Loucy (cell line): ENCODE results near the gene BRD9.

Source experiments
- EZH2phosphoT487 ChIP-seq: fragments of 200-600 bp; IDR thresholded peaks from 2 replicates; pipeline ENCODE4 v1.6.1; 2018; ENCODE audit warnings: antibody characterized with exemption, mild to moderate bottlenecking, moderate library complexity, borderline replicate concordance
- TF ChIP-seq, protein P1 (sequence below): fragments of 200-600 bp; sonication (generic); conservative IDR thresholded peaks from 2 replicates; pipeline ENCODE4 v1.5.1; 2014; ENCODE audit warnings: mild to moderate bottlenecking, antibody characterized with exemption, low read length

GRCh38 chr5:878125-878524 lies 14.5 kb downstream of the BRD9 start:
- TF ChIP-seq, protein P1, sequence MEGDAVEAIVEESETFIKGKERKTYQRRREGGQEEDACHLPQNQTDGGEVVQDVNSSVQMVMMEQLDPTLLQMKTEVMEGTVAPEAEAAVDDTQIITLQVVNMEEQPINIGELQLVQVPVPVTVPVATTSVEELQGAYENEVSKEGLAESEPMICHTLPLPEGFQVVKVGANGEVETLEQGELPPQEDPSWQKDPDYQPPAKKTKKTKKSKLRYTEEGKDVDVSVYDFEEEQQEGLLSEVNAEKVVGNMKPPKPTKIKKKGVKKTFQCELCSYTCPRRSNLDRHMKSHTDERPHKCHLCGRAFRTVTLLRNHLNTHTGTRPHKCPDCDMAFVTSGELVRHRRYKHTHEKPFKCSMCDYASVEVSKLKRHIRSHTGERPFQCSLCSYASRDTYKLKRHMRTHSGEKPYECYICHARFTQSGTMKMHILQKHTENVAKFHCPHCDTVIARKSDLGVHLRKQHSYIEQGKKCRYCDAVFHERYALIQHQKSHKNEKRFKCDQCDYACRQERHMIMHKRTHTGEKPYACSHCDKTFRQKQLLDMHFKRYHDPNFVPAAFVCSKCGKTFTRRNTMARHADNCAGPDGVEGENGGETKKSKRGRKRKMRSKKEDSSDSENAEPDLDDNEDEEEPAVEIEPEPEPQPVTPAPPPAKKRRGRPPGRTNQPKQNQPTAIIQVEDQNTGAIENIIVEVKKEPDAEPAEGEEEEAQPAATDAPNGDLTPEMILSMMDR, result no peak
- TF ChIP-seq EZH2phosphoT487, result no peak
